Common myeloid progenitor, CD34-positive (primary cell): Measurements from ENCODE around the gene ADAMTS8.

Experiments used
- CTCF ChIA-PET: fragments of 350-600 bp; sonication (Branson Sonifier 250); formaldehyde crosslinking; loops from one replicate; lab custom pipeline; 2021; ENCODE audit warnings: antibody characterized with exemption; lab: Charles Lee
- POLR2A ChIA-PET: fragments of 350-600 bp; sonication (Branson Sonifier 250); formaldehyde crosslinking; loops from one replicate; lab custom pipeline; 2021; ENCODE audit warnings: antibody characterized with exemption; lab: Charles Lee
- DNase-seq, 3 donors: peaks; one replicate each; pipeline versions ENCODE4 v3.0.0 to v3.0.0-alpha.2; 2013
- H3K27ac ChIP-seq, 2 experiments: 1 replicate in 1 of 2; 2 replicates in 1 of 2; pipeline ENCODE4 v1.7.0; 2013; ENCODE audit warnings: inconsistent platforms in 2 of 2, low read length in 2 of 2, mild to moderate bottlenecking in 2 of 2, low read depth in 1 of 2, moderate library complexity in 1 of 2; ENCODE audit not compliant: severe bottlenecking in 2 of 2, insufficient read depth in 1 of 2, poor library complexity in 1 of 2
- H3K27me3 ChIP-seq, 5 experiments: replicated peaks in 2 of 5; 1 replicate in 3 of 5; 2 replicates in 2 of 5; pipeline versions ENCODE4 v1.6.1 to v1.7.0; 2013; ENCODE audit warnings: low read length in 4 of 5, mild to moderate bottlenecking in 2 of 5, moderate library complexity in 2 of 5, inconsistent platforms in 1 of 5; ENCODE audit not compliant: insufficient read depth in 5 of 5, control insufficient read depth in 4 of 5
- H3K36me3 ChIP-seq, 4 experiments: 1 replicate in 2 of 4; 2 replicates in 2 of 4; pipeline versions ENCODE4 v1.6.1 to v1.7.0; 2013; ENCODE audit warnings: low read length in 3 of 4, control low read depth in 1 of 4, mild to moderate bottlenecking in 1 of 4; ENCODE audit not compliant: control insufficient read depth in 4 of 4, insufficient read depth in 4 of 4
- H3K4me1 ChIP-seq, 4 experiments: 1 replicate in 3 of 4; 2 replicates in 1 of 4; pipeline versions ENCODE4 v1.6.1 to v1.7.1; 2013; ENCODE audit warnings: low read length in 3 of 4, mild to moderate bottlenecking in 3 of 4, control low read depth in 1 of 4, inconsistent platforms in 1 of 4, moderate library complexity in 1 of 4; ENCODE audit not compliant: control insufficient read depth in 4 of 4, insufficient read depth in 4 of 4; ENCODE audit errors: control extremely low read depth in 1 of 4
- H3K4me3 ChIP-seq, 7 experiments: 1 replicate in 4 of 7; 2 replicates in 3 of 7; pipeline versions ENCODE4 v1.5.1 to v1.7.0; 2013; ENCODE audit warnings: mild to moderate bottlenecking in 7 of 7, low read length in 6 of 7, moderate library complexity in 6 of 7, inconsistent platforms in 2 of 7, low read depth in 2 of 7, control low read depth in 1 of 7; ENCODE audit not compliant: insufficient read depth in 4 of 7, control insufficient read depth in 1 of 7; ENCODE audit errors: extremely low read depth in 1 of 7
- H3K9me3 ChIP-seq, 5 experiments: 1 replicate in 4 of 5; 2 replicates in 1 of 5; pipeline versions ENCODE4 v1.6.1 to v1.7.1; 2013; ENCODE audit warnings: low read length in 4 of 5, mild to moderate bottlenecking in 2 of 5, inconsistent platforms in 1 of 5, low read depth in 1 of 5, moderate library complexity in 1 of 5; ENCODE audit not compliant: control insufficient read depth in 4 of 5, insufficient read depth in 2 of 5; ENCODE audit errors: control extremely low read depth in 1 of 5
- WGBS: methylation state at CpG from one replicate; pipeline ENCODE4 v1.1.5; 2013; ENCODE audit not compliant: insufficient coverage; 5-methylcytosine and 5-hydroxymethylcytosine counted together

The ADAMTS8 gene

DNA sequence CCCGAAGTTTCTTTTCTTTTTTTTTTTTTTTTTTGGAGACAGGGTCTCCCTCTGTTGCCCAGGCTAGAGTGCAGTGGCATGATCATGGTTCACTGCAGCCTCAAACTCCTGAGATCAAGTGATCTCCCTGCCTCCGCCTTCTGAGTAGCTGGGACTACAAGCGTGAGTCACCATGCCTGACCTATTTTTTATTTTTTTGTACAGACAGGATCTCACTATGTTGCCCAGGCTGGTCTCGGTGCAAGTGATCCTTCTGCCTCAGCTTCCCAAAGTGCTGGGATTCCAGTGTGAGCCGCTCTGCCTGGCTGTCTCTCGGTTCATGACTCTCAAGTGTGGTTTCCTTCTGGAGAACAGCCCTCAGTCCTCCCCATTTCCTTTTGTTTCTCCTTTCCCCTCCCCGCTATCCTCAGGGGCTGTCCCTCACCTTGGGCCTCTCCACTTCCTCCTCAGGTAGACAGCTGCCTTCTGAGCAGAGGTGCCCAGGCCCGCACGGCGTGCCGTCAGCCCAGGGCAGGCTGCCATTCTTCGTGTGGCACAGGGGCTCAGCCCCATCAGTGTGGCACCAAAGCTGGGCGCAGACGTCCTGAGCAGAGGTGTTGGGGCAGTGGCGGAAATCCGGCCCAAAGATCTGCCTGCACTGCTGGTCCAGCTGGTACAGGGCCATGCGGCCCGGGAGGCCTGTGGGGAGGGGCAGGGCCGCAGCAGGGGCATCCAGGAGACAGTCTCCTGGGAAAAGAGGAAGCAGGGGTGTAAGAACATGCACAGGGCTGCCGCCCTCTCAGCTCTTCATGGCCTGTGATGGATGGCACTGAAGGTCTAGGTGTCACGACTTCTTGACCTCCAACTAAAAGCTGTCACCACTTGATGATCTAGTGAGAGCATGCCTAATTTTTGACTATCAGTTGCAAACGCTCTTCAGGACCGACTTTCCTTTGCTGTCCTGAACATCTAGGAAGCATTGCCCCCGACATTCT lies 14.0 kb downstream of the ADAMTS8 start:
- no peak for DNase-seq
- POLR2A ChIA-PET: interaction anchor here (0.7 kb wide), 1 partner anchor 128 kb away, joined by 3 read pairs; no protein-coding TSS in a partner anchor
- Histone ChIP-seq H3K4me3 (no peak overlapping the region), H3K4me1 (peaks cover 0 to 8% (median 2%) of the 10 kb centered on the region in 4 experiments), H3K27ac (no peak overlapping the region), H3K27me3 (peaks cover 0 to 22% (median 4%) of the 10 kb centered on the region in 5 experiments), H3K9me3 (no peaks in the 10 kb centered on the region), H3K36me3 (no peaks in the 10 kb centered on the region)
- CTCF ChIA-PET: interaction anchor here (0.7 kb wide), 1 partner anchor 21 kb away, joined by 3 read pairs; no protein-coding TSS in a partner anchor
- 55% methylated on average over 17 of the region's 24 CpGs for WGBS

DNA sequence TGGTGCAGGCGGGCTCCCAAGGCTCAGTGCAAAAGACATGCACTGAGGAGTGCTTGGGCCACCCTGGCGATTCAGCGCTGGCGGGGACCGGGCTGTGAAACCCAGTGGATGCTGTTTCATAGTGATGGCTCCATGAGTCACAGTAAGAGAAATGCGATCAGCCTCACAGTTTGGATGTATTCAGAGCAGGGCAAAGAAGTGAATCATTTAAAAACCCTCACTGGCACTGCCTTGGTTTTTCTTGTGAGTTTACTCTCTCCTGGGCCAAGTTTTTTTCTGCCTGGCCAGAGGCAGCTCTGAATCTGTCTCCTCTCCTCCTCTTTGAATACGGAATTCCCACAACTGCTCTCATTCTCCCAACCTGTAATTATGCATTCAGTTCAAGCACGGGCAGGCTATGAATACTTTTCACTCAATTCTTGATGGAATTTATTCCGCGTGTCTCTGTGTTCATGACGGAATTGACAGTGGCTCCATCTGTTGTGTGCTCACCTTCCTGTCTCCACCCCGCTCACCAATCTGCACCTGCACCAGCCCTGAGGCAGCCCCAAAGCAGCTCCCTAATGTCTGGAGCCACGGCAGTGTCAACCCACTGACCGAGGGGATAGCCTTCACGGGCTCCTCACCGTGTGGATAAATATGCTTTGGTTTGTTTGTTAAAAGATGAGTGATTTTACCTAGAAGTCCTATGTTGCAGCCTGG lies 14.9 kb downstream of the ADAMTS8 start:
- CTCF ChIA-PET: no interaction called here
- Histone ChIP-seq H3K4me1 (peaks cover 0 to 8% (median 2%) of the 10 kb centered on the region in 4 experiments), H3K27me3 (peaks cover 0 to 25% (median 4%) of the 10 kb centered on the region in 5 experiments), H3K9me3 (no peaks in the 10 kb centered on the region), H3K27ac (no peak overlapping the region), H3K36me3 (no peaks in the 10 kb centered on the region), H3K4me3 (no peak overlapping the region)
- POLR2A ChIA-PET: no interaction called here
- no peak for DNase-seq
- WGBS: 95% methylated on average over 11 of the region's 16 CpGs

DNA sequence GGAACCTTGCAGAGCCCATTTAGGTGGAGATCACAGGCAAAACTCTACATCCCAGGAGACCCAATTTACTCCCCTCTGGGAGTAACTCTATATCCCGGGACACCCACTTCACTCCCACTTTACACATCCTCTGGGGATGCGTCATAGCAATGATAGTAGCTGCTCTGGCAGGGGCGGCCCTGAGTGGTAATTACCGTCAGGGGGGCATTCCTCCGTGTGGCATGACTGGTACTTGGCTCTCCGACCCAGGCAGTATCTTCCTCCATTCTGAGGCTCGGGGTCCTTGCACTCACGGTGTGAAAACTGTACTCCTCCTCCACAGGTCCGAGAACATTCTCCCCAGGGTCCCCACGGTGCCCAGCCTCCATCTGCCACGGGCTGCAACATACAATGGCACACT lies 17.2 kb downstream of the ADAMTS8 start:
- CTCF ChIA-PET: no interaction called here
- Histone ChIP-seq H3K27me3 (peaks cover 0 to 21% (median 4%) of the 10 kb centered on the region in 5 experiments), H3K9me3 (no peaks in the 10 kb centered on the region), H3K4me3 (no peak overlapping the region), H3K27ac (no peak overlapping the region), H3K4me1 (peaks cover 0 to 8% (median 2%) of the 10 kb centered on the region in 4 experiments), H3K36me3 (no peaks in the 10 kb centered on the region)
- DNase-seq: no peak
- POLR2A ChIA-PET: no interaction called here
- WGBS: 94% methylated on average over 11 of the region's 11 CpGs

DNA sequence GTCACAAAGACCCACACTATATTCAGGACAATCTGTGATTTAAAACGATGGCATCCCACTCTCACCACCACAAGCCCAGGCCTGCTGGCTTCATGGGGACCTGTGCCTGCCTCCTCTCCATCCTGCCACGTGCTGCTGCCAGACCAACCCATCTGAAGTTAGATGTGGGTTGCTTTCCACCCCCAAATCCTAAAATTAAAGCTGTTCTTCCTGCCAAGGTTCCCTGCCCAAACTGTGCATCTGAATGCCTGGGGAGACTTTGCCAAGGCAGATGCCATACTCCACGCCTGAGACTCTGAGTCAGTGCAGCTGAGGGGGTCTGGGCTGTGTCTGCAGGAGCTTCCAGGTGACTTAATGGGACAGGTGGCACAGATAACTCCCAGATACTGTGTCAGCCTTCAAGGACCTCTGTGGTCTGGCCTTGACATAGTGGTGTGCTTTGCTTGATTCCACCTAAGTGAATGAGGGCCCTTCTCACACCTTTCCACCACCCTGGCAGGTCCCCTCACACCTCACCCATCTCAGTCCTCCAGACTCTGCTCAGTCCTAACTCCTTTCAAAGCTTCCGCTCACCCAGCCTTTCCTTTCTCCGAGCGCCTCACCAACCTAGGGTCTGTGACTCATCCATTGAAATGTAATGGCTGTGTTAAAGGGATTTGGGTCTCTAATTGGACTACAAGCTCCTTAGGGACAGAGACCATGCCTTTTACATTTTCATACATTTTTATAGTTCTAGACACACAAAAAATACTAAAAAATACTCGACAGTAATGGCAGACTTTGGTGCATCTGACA lies 18.6 kb downstream of the ADAMTS8 start:
- H3K4me3 ChIP-seq: no peak overlapping the region
- H3K27ac ChIP-seq: no peak overlapping the region
- no peaks in the 10 kb centered on the region for H3K9me3 ChIP-seq
- no peaks in the 10 kb centered on the region for H3K36me3 ChIP-seq
- CTCF ChIA-PET: interaction anchor here (1.5 kb wide), 1 partner anchor 10 kb away, joined by 3 read pairs; no protein-coding TSS in a partner anchor
- peaks cover 0 to 19% (median 4%) of the 10 kb centered on the region in 5 experiments for H3K27me3 ChIP-seq
- peaks cover 0 to 8% (median 2%) of the 10 kb centered on the region in 4 experiments for H3K4me1 ChIP-seq
- no peak for DNase-seq
- WGBS: 84% methylated on average over 4 of the region's 7 CpGs
- POLR2A ChIA-PET: no interaction called here

DNA sequence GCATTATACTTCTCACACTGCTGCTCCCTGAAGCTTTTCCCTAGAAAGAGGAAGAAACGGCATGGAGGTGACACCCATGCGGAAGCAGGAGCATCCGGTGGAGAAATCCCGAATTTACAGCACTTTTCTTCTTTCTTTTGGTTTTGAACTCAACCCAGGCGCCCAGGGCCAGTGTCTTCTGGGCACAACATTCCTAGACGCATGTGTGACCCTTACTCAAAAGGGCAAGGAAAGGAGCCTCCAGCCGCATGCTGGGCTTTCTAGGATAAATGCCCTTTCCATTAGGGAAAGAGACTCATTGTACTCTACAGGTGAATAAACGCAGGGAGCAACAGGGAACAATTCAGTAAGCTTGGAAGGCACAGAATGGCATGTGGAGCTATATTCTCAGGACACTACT lies 19.5 kb downstream of the ADAMTS8 start:
- no peak overlapping the region for H3K4me3 ChIP-seq
- H3K27me3 ChIP-seq: peaks cover 0 to 14% (median 4%) of the 10 kb centered on the region in 5 experiments
- WGBS: 82% methylated on average over 8 of the region's 8 CpGs
- H3K36me3 ChIP-seq: no peaks in the 10 kb centered on the region
- ChIA-PET POLR2A (no interaction called here), CTCF (interaction anchor here (1.5 kb wide), 1 partner anchor 11 kb away, joined by 3 read pairs; no protein-coding TSS in a partner anchor)
- DNase-seq: no peak
- peaks cover 0 to 2% (median 0%) of the 10 kb centered on the region in 4 experiments for H3K4me1 ChIP-seq
- no peaks in the 10 kb centered on the region for H3K9me3 ChIP-seq
- H3K27ac ChIP-seq: no peak overlapping the region

DNA sequence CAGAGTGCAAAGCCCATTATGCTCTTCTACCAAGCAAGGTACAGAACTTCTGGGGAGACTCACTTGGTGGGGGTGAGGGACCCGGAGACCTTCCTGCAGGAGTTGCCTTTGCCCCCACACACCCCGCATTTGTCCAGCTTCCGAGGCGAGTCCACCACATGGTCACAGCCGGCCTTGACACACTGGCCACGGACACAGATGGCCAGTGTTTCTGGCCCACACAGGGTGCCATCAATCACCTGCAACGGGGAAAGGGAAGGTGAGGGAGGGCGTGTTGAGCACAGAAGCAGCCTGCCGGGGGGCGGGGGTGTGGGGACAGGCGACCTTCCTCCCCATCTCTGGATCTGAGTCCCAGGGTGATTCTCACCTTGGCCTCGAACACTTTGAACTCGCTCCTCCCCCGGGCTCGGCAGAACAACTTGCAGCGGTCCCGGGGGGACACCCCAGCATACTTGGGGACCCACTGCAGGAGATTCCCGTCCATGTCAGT lies 20.0 kb downstream of the ADAMTS8 start:
- no peaks in the 10 kb centered on the region for H3K36me3 ChIP-seq
- peaks cover 0 to 14% (median 4%) of the 10 kb centered on the region in 5 experiments for H3K27me3 ChIP-seq
- H3K4me1 ChIP-seq: peaks cover 0 to under 1% (median 0%) of the 10 kb centered on the region in 4 experiments
- CTCF ChIA-PET: interaction anchor here (1.2 kb wide), 1 partner anchor 17 kb away, joined by 3 read pairs; no protein-coding TSS in a partner anchor
- WGBS: 83% methylated on average over 17 of the region's 18 CpGs
- H3K9me3 ChIP-seq: no peaks in the 10 kb centered on the region
- no peak for DNase-seq
- POLR2A ChIA-PET: no interaction called here
- no peak overlapping the region for H3K4me3 ChIP-seq
- H3K27ac ChIP-seq: no peak overlapping the region
